WTC11 (cell line): ENCODE data around the gene SUPT5H. TPM values are rescaled to one million over a fixed set of nuclear protein-coding genes. Genes with fewer than 3 reads are reported as not detected.

Source experiments
- ATAC-seq: fragments of 200-7000 bp; cut with Tn5 transposase; 2 replicates; pipeline ENCODE4 v1.10.0; 2021; ENCODE audit warnings: mild to moderate bottlenecking, moderate library complexity
- CTCF ChIA-PET: fragments of 300-600 bp; sonication (Branson Sonifier 250); formaldehyde crosslinking; loops from one replicate; lab custom pipeline; 2021; ENCODE audit warnings: antibody characterized with exemption; lab: Charles Lee
- POLR2A ChIA-PET: fragments of 350-600 bp; sonication (Branson Sonifier 250); formaldehyde crosslinking; loops from one replicate; lab custom pipeline; 2021; ENCODE audit warnings: antibody characterized with exemption; lab: Charles Lee
- DNase-seq: peaks from one replicate; pipeline ENCODE4 v3.0.0; 2021; ENCODE audit warnings: low spot score
- H3K27ac Mint-ChIP-seq: 2 replicates; pipeline ENCODE4 v1.8.0; 2021; ENCODE audit warnings: mixed read lengths
- H3K27me3 Mint-ChIP-seq: 2 replicates; pipeline ENCODE4 v1.8.0; 2021; ENCODE audit warnings: low read depth, mild to moderate bottlenecking, moderate library complexity, mixed read lengths
- H3K36me3 Mint-ChIP-seq: 2 replicates; pipeline ENCODE4 v1.8.0; 2021; ENCODE audit warnings: mixed read lengths
- H3K4me1 Mint-ChIP-seq: 2 replicates; pipeline ENCODE4 v1.8.0; 2022; ENCODE audit warnings: mixed read lengths
- H3K4me3 Mint-ChIP-seq: 2 replicates; pipeline ENCODE4 v1.8.0; 2021; ENCODE audit warnings: mild to moderate bottlenecking, moderate library complexity, mixed read lengths
- H3K9me3 Mint-ChIP-seq: 2 replicates; pipeline ENCODE4 v1.8.0; 2021; ENCODE audit warnings: mixed read lengths
- ATF6 ChIP-seq: sonication (generic); formaldehyde crosslinking; IDR thresholded peaks from 2 replicates; pipeline ENCODE4 v1.8.1; 2023; ENCODE audit warnings: mild to moderate bottlenecking, missing genetic modification reagents
- CREB1 ChIP-seq: sonication (generic); formaldehyde crosslinking; IDR thresholded peaks from 2 replicates; pipeline ENCODE4 v1.8.0; 2023; ENCODE audit warnings: mild to moderate bottlenecking, missing genetic modification reagents
- CREM ChIP-seq: sonication (generic); formaldehyde crosslinking; IDR thresholded peaks from 2 replicates; pipeline ENCODE4 v1.8.1; 2022; ENCODE audit warnings: mild to moderate bottlenecking, missing genetic modification reagents, moderate library complexity
- E2F5 ChIP-seq: sonication (generic); formaldehyde crosslinking; IDR thresholded peaks from 2 replicates; pipeline ENCODE4 v1.8.1; 2022; ENCODE audit warnings: mild to moderate bottlenecking, moderate library complexity, missing genetic modification reagents
- FOXP4 ChIP-seq: sonication (generic); formaldehyde crosslinking; IDR thresholded peaks from 2 replicates; pipeline ENCODE4 v1.8.0; 2022; ENCODE audit warnings: mild to moderate bottlenecking, missing genetic modification reagents
- GRHL2 ChIP-seq: fragments of 250-450 bp; sonication (Bioruptor Pico); IDR thresholded peaks from 2 replicates; pipeline ENCODE4 v1.8.0; 2022; ENCODE audit warnings: mild to moderate bottlenecking, moderate library complexity; ENCODE audit not compliant: insufficient replicate concordance, severe bottlenecking
- HMGA2 ChIP-seq: fragments of 250-450 bp; sonication (Bioruptor Pico); IDR thresholded peaks from 2 replicates; pipeline ENCODE4 v1.4.0; 2021; ENCODE audit warnings: mild to moderate bottlenecking, moderate library complexity
- IRF1 ChIP-seq: sonication (generic); formaldehyde crosslinking; IDR thresholded peaks from 2 replicates; pipeline ENCODE4 v1.8.0; 2023; ENCODE audit warnings: missing genetic modification reagents
- IRF2 ChIP-seq: sonication (generic); formaldehyde crosslinking; IDR thresholded peaks from 2 replicates; pipeline ENCODE4 v1.8.0; 2022; ENCODE audit warnings: low read depth, missing genetic modification reagents, borderline replicate concordance
- MXD4 ChIP-seq: fragments of 250-450 bp; sonication (Bioruptor Pico); IDR thresholded peaks from 2 replicates; pipeline ENCODE4 v1.8.0; 2021; ENCODE audit warnings: mild to moderate bottlenecking, moderate library complexity, borderline replicate concordance
- MYBL2 ChIP-seq: sonication (generic); formaldehyde crosslinking; IDR thresholded peaks from 2 replicates; pipeline ENCODE4 v1.8.1; 2023; ENCODE audit warnings: mild to moderate bottlenecking, moderate library complexity, missing genetic modification reagents
- NFATC4 ChIP-seq: fragments of 250-450 bp; sonication (Bioruptor Pico); IDR thresholded peaks from 2 replicates; pipeline ENCODE4 v1.9.0; 2021; ENCODE audit warnings: mild to moderate bottlenecking
- NR1H2 ChIP-seq: sonication (generic); formaldehyde crosslinking; IDR thresholded peaks from 2 replicates; pipeline ENCODE4 v1.9.0; 2021; ENCODE audit warnings: mild to moderate bottlenecking, moderate library complexity, missing genetic modification reagents
- PRRX2 ChIP-seq: fragments of 250-450 bp; sonication (Bioruptor Pico); IDR thresholded peaks from 2 replicates; pipeline ENCODE4 v1.8.0; 2021; ENCODE audit warnings: mild to moderate bottlenecking
- TCF7 ChIP-seq: sonication (generic); formaldehyde crosslinking; IDR thresholded peaks from 2 replicates; pipeline ENCODE4 v1.8.0; 2022; ENCODE audit warnings: mild to moderate bottlenecking, low read depth, missing genetic modification reagents, moderate library complexity
- TEAD1 ChIP-seq: sonication (generic); formaldehyde crosslinking; IDR thresholded peaks from 2 replicates; pipeline ENCODE4 v1.8.0; 2022; ENCODE audit warnings: mild to moderate bottlenecking, missing genetic modification reagents
- TP53 ChIP-seq: sonication (generic); formaldehyde crosslinking; IDR thresholded peaks from 2 replicates; pipeline ENCODE4 v1.8.1; 2023; ENCODE audit warnings: mild to moderate bottlenecking, missing genetic modification reagents
- ZBTB21 ChIP-seq: sonication (generic); formaldehyde crosslinking; IDR thresholded peaks from 2 replicates; pipeline ENCODE4 v1.8.1; 2023; ENCODE audit warnings: mild to moderate bottlenecking, missing genetic modification reagents, borderline replicate concordance
- ZNF423 ChIP-seq: fragments of 250-450 bp; sonication (Bioruptor Pico); IDR thresholded peaks from 2 replicates; pipeline ENCODE4 v2.1.2; 2022; ENCODE audit warnings: mild to moderate bottlenecking, moderate library complexity
- ZNF671 ChIP-seq: fragments of 250-450 bp; sonication (Bioruptor Pico); IDR thresholded peaks from 2 replicates; pipeline ENCODE4 v1.8.0; 2021; ENCODE audit warnings: mild to moderate bottlenecking
- total RNA-seq: library from RNA; stranded (reverse); gene quantifications from 3 replicates; pipeline ENCODE4 v1.2.3, GENCODE V29; 2021
- TF ChIP-seq, protein P1 (sequence below): sonication (generic); formaldehyde crosslinking; conservative IDR thresholded peaks from 2 replicates; pipeline ENCODE4 v1.8.1; 2022; ENCODE audit warnings: mild to moderate bottlenecking, missing genetic modification reagents
- TF ChIP-seq, protein P2 (sequence below): sonication (generic); formaldehyde crosslinking; IDR thresholded peaks from 2 replicates; pipeline ENCODE4 v1.8.1; 2022; ENCODE audit warnings: mild to moderate bottlenecking, missing genetic modification reagents, moderate library complexity, borderline replicate concordance
- TF ChIP-seq, protein P3 (sequence below): sonication (generic); formaldehyde crosslinking; IDR thresholded peaks from 2 replicates; pipeline ENCODE4 v1.8.0; 2022; ENCODE audit warnings: mild to moderate bottlenecking, missing genetic modification reagents
- TF ChIP-seq, protein P4 (sequence below): fragments of 250-450 bp; sonication (Bioruptor Pico); conservative IDR thresholded peaks from 2 replicates; pipeline ENCODE4 v1.9.0; 2021; ENCODE audit warnings: mild to moderate bottlenecking

Gene SUPT5H
- total RNA-seq, 1 experiment from 2014 or later, result 135 TPM

DNA sequence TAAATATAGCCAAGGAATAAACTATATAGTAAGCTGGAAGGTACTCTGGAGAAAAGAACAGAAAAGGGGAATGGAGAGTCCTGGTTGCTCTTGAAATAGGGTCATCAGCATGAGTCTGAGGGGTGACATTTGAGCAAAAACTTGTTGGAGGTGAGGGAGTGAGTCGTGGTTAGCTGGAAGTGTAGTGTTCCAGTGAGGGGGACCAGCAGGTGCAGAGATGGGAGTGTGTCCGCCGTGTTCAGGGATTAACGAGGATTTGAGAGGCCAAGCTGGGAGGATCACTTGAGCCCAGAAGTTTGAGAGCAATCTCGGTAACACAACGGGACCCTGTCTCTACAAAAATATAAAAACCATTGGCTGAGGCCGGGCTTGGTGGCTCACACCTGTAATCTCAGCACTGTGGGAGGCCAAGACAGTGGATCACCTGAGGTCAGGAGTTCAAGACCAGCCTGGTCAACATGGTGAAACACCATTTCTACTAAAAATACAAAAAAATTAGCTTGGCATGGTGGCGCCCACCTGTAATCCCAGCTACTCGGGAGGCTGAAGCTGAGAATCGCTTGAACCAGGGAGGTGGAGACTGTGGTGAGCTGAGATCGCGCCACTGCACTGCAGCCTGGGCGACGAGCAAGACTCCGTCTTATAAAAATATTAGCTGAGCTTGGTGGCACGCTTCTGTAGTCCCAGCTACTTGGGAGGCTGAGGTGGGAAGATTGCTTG, 1.1 kb downstream of the SUPT5H start:
- ChIA-PET POLR2A (interaction anchor here (1.1 kb wide), 1 partner anchor 11 kb away, joined by 4 read pairs; the partner anchor contains the start of gene RPS16), CTCF (interaction anchor here (1.1 to 1.5 kb wide), 4 partner anchors 18 to 51 kb away, joined by 3 to 6 read pairs (median 4); partner anchors contain the start of gene DLL3)
- DNase-seq (no peak), ATAC-seq (no peak)
- Mint-ChIP-seq H3K4me1 (peaks cover 19% of the 10 kb centered on the region), H3K9me3 (no peaks in the 10 kb centered on the region), H3K27me3 (0 out of 2 replicates have a peak, but pooled peaks cover 2% of the 10 kb centered on the region), H3K4me3 (peak overlapping the region; percentile 100), H3K36me3 (peaks cover 34% of the 10 kb centered on the region; the same call in 1 of the 2 replicates), H3K27ac (peak overlapping the region; percentile 72)
- TF ChIP-seq E2F5 (no peak), PRRX2 (CRISPR knock-in tag) (no peak), TCF7 (CRISPR knock-in tag) (no peak), TEAD1 (CRISPR knock-in tag) (no peak), NR1H2 (no peak), FOXP4 (CRISPR knock-in tag) (no peak), HMGA2 (CRISPR knock-in tag) (no peak), IRF2 (CRISPR knock-in tag) (no peak), GRHL2 (CRISPR knock-in tag) (no peak), IRF1 (CRISPR knock-in tag) (no peak), CREB1 (CRISPR knock-in tag) (no peak), NFATC4 (CRISPR knock-in tag) (no peak)
- TF ChIP-seq, protein P1, sequence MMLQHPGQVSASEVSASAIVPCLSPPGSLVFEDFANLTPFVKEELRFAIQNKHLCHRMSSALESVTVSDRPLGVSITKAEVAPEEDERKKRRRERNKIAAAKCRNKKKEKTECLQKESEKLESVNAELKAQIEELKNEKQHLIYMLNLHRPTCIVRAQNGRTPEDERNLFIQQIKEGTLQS (CRISPR knock-in tag), result no peak
- TF ChIP-seq, protein P2, sequence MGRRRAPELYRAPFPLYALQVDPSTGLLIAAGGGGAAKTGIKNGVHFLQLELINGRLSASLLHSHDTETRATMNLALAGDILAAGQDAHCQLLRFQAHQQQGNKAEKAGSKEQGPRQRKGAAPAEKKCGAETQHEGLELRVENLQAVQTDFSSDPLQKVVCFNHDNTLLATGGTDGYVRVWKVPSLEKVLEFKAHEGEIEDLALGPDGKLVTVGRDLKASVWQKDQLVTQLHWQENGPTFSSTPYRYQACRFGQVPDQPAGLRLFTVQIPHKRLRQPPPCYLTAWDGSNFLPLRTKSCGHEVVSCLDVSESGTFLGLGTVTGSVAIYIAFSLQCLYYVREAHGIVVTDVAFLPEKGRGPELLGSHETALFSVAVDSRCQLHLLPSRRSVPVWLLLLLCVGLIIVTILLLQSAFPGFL, result no peak

GRCh38 chr19:39448271-39448670, 2.9 kb downstream of the SUPT5H start:
- Mint-ChIP-seq H3K36me3 (peaks cover 49% of the 10 kb centered on the region), H3K27me3 (no peaks in the 10 kb centered on the region), H3K4me3 (no peak overlapping the region), H3K27ac (peak overlapping the region; percentile 82; the same call in 1 of the 2 replicates), H3K9me3 (no peaks in the 10 kb centered on the region), H3K4me1 (peaks cover 19% of the 10 kb centered on the region)
- ATAC-seq, result no peak
- POLR2A ChIA-PET, result interaction anchor here (0.6 kb wide), 1 partner anchor 29 kb away, joined by 3 read pairs; no protein-coding TSS in a partner anchor
- CTCF ChIA-PET, result interaction anchor here (1.4 kb wide), 1 partner anchor 26 kb away, joined by 4 read pairs; no protein-coding TSS in a partner anchor
- no peak for DNase-seq
- TF ChIP-seq ZNF671 (CRISPR knock-in tag), result no peak
- TF ChIP-seq ZNF423 (CRISPR knock-in tag), result no peak
- no peak for TF ChIP-seq PRRX2 (CRISPR knock-in tag)
- TF ChIP-seq TP53, result no peak
- no peak for TF ChIP-seq CREB1 (CRISPR knock-in tag)
- TF ChIP-seq ZBTB21 (CRISPR knock-in tag), result no peak
- no peak for TF ChIP-seq GRHL2 (CRISPR knock-in tag)
- TF ChIP-seq, protein P1 (CRISPR knock-in tag), result no peak
- TF ChIP-seq, protein P3, sequence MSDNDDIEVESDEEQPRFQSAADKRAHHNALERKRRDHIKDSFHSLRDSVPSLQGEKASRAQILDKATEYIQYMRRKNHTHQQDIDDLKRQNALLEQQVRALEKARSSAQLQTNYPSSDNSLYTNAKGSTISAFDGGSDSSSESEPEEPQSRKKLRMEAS (CRISPR knock-in tag), result no peak
- no peak for TF ChIP-seq CREM
- TF ChIP-seq, protein P4, sequence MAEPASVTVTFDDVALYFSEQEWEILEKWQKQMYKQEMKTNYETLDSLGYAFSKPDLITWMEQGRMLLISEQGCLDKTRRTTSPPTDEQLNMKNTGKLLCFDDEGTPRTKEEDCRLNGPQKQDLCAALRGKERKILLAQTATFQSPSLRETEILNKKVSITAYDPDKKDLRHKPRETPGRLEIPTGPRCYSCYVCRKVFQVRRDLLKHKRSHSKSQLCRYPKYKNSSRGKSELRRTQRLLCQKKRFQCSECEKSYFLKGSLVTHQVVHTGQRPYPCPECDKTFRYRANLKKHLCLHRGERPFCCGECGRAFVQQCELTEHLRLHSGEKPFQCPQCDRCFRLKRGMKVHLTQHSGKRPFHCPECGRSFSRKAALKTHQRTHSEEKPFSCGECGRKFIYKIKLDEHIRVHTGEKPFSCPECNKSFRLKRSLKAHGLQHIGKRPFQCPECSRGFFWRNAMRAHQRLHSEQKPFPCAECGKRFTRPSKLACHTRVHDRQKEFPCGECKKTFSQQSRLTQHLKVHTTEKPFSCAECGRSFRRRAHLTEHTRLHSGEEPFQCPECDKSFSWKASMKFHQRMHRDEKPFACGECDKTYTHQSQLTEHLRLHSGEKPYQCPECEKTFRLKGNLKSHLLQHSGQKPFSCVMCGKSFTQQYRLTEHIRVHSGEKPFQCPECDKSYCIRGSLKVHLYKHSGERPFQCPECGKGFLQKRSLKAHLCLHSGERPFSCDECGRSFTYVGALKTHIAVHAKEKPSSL, result no peak
- no peak for TF ChIP-seq MXD4 (CRISPR knock-in tag)
- no peak for TF ChIP-seq ATF6 (CRISPR knock-in tag)
- no peak for TF ChIP-seq MYBL2 (CRISPR knock-in tag)
